ENCODE data around the gene LAT. TPM values are rescaled to one million over a fixed set of nuclear protein-coding genes. Genes with fewer than 3 reads are reported as not detected.

LAT gene
- polyA plus RNA-seq, 1 donor from 2014 or later = 6.4 TPM

DNA sequence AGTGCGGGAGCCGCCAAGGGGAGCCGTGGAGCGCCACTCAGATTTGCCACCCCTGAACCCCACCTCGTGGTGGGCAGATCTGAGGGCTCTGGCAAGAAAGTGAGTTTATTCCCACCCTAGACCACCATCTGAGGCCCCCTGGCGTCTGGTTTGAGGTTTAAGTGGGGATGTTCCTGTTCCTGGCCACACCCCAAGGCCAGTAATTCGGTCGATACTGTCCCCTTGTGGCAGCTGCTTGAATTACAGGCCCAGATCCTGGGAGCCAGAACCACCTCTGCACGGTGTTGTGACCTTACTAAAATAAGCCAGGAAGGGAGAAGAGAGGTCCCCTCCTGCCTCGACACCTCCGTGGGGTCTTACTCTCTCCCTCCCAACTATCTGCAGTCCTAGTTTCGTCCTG is 3.3 kb upstream of the LAT start:
- H3K79me2 ChIP-seq (replicated peaks; ENCODE audit: insufficient read depth, low read length) = no peaks in the 10 kb centered on the region

DNA sequence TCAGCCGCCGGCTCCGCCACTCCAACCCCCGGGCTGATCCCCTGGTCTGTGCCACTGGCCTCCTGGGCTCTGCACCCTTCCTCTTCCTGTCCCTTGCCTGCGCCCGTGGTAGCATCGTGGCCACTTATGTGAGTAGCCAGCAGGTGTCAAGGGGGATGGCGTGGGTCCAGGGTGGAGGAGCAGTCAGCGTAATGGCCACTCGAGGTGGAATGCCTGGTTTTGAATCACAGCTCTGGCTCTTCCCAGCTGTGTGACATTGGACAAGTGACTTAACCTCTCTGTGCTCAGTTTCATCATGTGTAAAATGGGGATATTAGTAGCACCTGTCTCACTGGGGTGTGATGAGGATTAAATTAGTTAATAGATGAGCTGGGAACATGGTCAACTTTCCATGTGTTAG is 2.4 kb upstream of the LAT start:
- H2AFZ ChIP-seq (ENCODE audit: low read depth, low read length) = no peak overlapping the region
- no peak overlapping the region for H3K27ac ChIP-seq (ENCODE audit: low read length)
- no peaks in the 10 kb centered on the region for H3K36me3 ChIP-seq (ENCODE audit: insufficient read depth, low read length)
- no peak for TF ChIP-seq EZH2 (IDR thresholded peaks at IDR 0.05; ENCODE audit: borderline replicate concordance, insufficient read depth, low read length, poor library complexity, severe bottlenecking)
- no peak for TF ChIP-seq EP300 (conservative IDR thresholded peaks at IDR 0.05; ENCODE audit: poor library complexity, severe bottlenecking)
- no peak for TF ChIP-seq MXI1 (conservative IDR thresholded peaks at IDR 0.05; ENCODE audit: poor library complexity, severe bottlenecking)
- no peak for TF ChIP-seq TAF1 (IDR thresholded peaks at IDR 0.05; ENCODE audit: low read depth)
- TF ChIP-seq, protein P1, sequence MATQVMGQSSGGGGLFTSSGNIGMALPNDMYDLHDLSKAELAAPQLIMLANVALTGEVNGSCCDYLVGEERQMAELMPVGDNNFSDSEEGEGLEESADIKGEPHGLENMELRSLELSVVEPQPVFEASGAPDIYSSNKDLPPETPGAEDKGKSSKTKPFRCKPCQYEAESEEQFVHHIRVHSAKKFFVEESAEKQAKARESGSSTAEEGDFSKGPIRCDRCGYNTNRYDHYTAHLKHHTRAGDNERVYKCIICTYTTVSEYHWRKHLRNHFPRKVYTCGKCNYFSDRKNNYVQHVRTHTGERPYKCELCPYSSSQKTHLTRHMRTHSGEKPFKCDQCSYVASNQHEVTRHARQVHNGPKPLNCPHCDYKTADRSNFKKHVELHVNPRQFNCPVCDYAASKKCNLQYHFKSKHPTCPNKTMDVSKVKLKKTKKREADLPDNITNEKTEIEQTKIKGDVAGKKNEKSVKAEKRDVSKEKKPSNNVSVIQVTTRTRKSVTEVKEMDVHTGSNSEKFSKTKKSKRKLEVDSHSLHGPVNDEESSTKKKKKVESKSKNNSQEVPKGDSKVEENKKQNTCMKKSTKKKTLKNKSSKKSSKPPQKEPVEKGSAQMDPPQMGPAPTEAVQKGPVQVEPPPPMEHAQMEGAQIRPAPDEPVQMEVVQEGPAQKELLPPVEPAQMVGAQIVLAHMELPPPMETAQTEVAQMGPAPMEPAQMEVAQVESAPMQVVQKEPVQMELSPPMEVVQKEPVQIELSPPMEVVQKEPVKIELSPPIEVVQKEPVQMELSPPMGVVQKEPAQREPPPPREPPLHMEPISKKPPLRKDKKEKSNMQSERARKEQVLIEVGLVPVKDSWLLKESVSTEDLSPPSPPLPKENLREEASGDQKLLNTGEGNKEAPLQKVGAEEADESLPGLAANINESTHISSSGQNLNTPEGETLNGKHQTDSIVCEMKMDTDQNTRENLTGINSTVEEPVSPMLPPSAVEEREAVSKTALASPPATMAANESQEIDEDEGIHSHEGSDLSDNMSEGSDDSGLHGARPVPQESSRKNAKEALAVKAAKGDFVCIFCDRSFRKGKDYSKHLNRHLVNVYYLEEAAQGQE (IDR thresholded peaks at IDR 0.05; ENCODE audit: borderline replicate concordance) = no peak
- no peak for TF ChIP-seq SMC3 (conservative IDR thresholded peaks at IDR 0.05; ENCODE audit: poor library complexity)
- TF ChIP-seq, protein P2, sequence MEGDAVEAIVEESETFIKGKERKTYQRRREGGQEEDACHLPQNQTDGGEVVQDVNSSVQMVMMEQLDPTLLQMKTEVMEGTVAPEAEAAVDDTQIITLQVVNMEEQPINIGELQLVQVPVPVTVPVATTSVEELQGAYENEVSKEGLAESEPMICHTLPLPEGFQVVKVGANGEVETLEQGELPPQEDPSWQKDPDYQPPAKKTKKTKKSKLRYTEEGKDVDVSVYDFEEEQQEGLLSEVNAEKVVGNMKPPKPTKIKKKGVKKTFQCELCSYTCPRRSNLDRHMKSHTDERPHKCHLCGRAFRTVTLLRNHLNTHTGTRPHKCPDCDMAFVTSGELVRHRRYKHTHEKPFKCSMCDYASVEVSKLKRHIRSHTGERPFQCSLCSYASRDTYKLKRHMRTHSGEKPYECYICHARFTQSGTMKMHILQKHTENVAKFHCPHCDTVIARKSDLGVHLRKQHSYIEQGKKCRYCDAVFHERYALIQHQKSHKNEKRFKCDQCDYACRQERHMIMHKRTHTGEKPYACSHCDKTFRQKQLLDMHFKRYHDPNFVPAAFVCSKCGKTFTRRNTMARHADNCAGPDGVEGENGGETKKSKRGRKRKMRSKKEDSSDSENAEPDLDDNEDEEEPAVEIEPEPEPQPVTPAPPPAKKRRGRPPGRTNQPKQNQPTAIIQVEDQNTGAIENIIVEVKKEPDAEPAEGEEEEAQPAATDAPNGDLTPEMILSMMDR (IDR thresholded peaks at IDR 0.05; ENCODE audit: poor library complexity, severe bottlenecking) = no peak
- no peak for TF ChIP-seq POLR2AphosphoS5 (IDR thresholded peaks at IDR 0.05)
- TF ChIP-seq RAD21 (conservative IDR thresholded peaks at IDR 0.05) = no peak
- no peaks in the 10 kb centered on the region for H3F3A ChIP-seq (ENCODE audit: insufficient read depth, low read length, poor library complexity, severe bottlenecking)
- H4K20me1 ChIP-seq (ENCODE audit: insufficient read depth) = no peaks in the 10 kb centered on the region
- H3K4me2 ChIP-seq (ENCODE audit: low read length) = no peak overlapping the region
- no peaks in the 10 kb centered on the region for H3K9me3 ChIP-seq (ENCODE audit: low read length)
- H3K79me2 ChIP-seq (replicated peaks; ENCODE audit: insufficient read depth, low read length) = no peaks in the 10 kb centered on the region
- no peak overlapping the region for H3K4me3 ChIP-seq (ENCODE audit: low read length)
- H3K9ac ChIP-seq (ENCODE audit: low read length) = no peak overlapping the region
- no peaks in the 10 kb centered on the region for H3K9me2 ChIP-seq (ENCODE audit: insufficient read depth, low read length)
- H3K27me3 ChIP-seq (ENCODE audit: insufficient read depth, low read depth, low read length) = no peaks in the 10 kb centered on the region

More for the DNA sequence above, 3.3 kb upstream of the LAT start:
- Histone ChIP-seq H3F3A (ENCODE audit: insufficient read depth, low read length, poor library complexity, severe bottlenecking) (no peaks in the 10 kb centered on the region), H3K9me2 (ENCODE audit: insufficient read depth, low read length) (no peaks in the 10 kb centered on the region), H3K9me3 (ENCODE audit: low read length) (no peaks in the 10 kb centered on the region), H2AFZ (ENCODE audit: low read depth, low read length) (no peak overlapping the region), H3K4me2 (ENCODE audit: low read length) (no peak overlapping the region), H3K9ac (ENCODE audit: low read length) (no peak overlapping the region), H3K27me3 (ENCODE audit: insufficient read depth, low read depth, low read length) (no peaks in the 10 kb centered on the region), H3K36me3 (ENCODE audit: insufficient read depth, low read length) (no peaks in the 10 kb centered on the region), H3K4me3 (ENCODE audit: low read length) (no peak overlapping the region), H4K20me1 (ENCODE audit: insufficient read depth) (no peaks in the 10 kb centered on the region), H3K27ac (ENCODE audit: low read length) (no peak overlapping the region)
- TF ChIP-seq, protein P1 (IDR thresholded peaks at IDR 0.05; ENCODE audit: borderline replicate concordance) = no peak
- TF ChIP-seq, protein P2 (IDR thresholded peaks at IDR 0.05; ENCODE audit: poor library complexity, severe bottlenecking) = peak; percentile 38

Measured in neural cell (in vitro differentiated cells).